AG20443 (cell line): ENCODE measurements around the gene EVI5.

Experiments used
- DNase-seq: peaks from one replicate; pipeline ENCODE4 v3.0.0; 2012; ENCODE audit warnings: low spot score, mixed read lengths

Gene EVI5

GRCh38 chr1:92784639-92785500 is at the start of gene EVI5:
Gene EVI5, minus strand, starts transcription at chr1:92785108. Its CDS starts 48,562 bp downstream, at chr1:92736546.
- peak; percentile 97 for DNase-seq

- DNase-seq, result no peak
Observed at GRCh38 chr1:92834617-92835016, 49.7 kb upstream of the EVI5 start.

- DNase-seq, result no peak
Observed at GRCh38 chr1:92833840-92834239, 48.9 kb upstream of the EVI5 start.

GRCh38 chr1:92832537-92833114 is 47.7 kb upstream of the EVI5 start:
- DNase-seq, result peak; percentile 48

- peak; percentile 99 for DNase-seq
Observed at GRCh38 chr1:92831762-92832536, 47.0 kb upstream of the EVI5 start, which contains the start of gene RPL5. Gene RPL5, plus strand, starts transcription at chr1:92832040. Its CDS starts 75 bp downstream, at chr1:92832115.

GRCh38 chr1:92831368-92831761 is 46.5 kb upstream of the EVI5 start:
- no peak for DNase-seq

GRCh38 chr1:92826792-92827191 is 41.9 kb upstream of the EVI5 start:
- no peak for DNase-seq

- DNase-seq, result peak; percentile 16
Observed at GRCh38 chr1:92822879-92823278, 38.0 kb upstream of the EVI5 start.

GRCh38 chr1:92820551-92820950 is 35.6 kb upstream of the EVI5 start:
- no peak for DNase-seq

GRCh38 chr1:92820024-92820423 is 35.1 kb upstream of the EVI5 start:
- DNase-seq, result peak; percentile 56

- DNase-seq, result peak; percentile 61
Observed at GRCh38 chr1:92817986-92818764, 33.3 kb upstream of the EVI5 start.

- no peak for DNase-seq
Observed at GRCh38 chr1:92817137-92817697, 32.3 kb upstream of the EVI5 start.

GRCh38 chr1:92816732-92817131 is 31.8 kb upstream of the EVI5 start:
- no peak for DNase-seq

- DNase-seq, result no peak
Observed at GRCh38 chr1:92808381-92808780, 23.5 kb upstream of the EVI5 start.

GRCh38 chr1:92805216-92805615 is 20.3 kb upstream of the EVI5 start:
- no peak for DNase-seq

GRCh38 chr1:92804721-92805201 is 19.9 kb upstream of the EVI5 start:
- DNase-seq, result peak; percentile 76

- no peak for DNase-seq
Observed at GRCh38 chr1:92803140-92803887, 18.4 kb upstream of the EVI5 start.

GRCh38 chr1:92797961-92798360 is 13.1 kb upstream of the EVI5 start:
- no peak for DNase-seq

- DNase-seq, result no peak
Observed at GRCh38 chr1:92797297-92797696, 12.4 kb upstream of the EVI5 start.

- DNase-seq, result no peak
Observed at GRCh38 chr1:92795166-92795565, 10.3 kb upstream of the EVI5 start.

- DNase-seq, result no peak
Observed at GRCh38 chr1:92792340-92792782, 7.5 kb upstream of the EVI5 start.
